ENCODE results near the gene ZNF534.
"Not testable (repeated sequence)": the region's sequence is repeated elsewhere in the genome, so short reads cannot be mapped to it uniquely, and the experiment has no call there.

Gene ZNF534

DNA sequence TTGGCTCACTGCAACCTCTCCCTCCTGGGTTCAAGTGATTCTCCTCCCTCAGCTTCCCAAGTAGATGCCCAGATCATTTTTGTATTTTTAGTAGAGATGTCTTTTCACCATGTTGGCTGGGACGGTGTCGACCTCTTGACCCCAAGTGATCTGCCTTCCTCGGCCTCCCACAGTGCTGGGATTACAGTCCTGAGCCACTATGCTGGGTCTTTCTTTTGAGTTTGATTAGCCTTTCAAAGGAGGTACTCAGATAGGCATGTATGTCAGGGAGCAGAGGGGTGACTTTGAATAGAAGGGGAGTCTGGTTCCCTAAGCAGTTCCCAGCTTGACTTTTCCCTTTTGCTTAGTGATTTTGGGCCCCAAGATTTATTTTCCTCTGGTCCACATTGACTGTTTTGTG is 71.5 kb downstream of the ZNF534 start:
- not testable (repeated sequence) for DNase-seq

DNA sequence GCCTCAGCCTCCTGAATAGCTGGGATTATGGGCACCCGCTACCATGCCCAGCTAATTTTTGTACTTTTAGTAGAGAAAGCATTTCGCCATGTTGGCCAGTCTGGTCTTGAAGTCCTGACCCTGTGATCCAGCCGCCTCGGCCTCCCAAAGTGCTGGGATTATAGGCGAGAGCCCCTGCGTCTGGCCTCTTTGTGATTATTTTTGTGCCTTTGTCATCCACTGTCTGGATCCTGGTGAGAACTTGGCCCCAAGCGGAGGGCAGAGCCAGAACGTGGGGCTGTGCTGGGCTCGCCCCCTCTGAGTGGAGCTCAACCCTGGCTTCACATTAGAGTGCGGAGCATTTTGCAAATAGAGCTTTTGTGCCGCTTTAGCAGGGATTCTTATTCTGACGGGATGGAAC is 72.0 kb downstream of the ZNF534 start:
- not testable (repeated sequence) for DNase-seq

Data from NCI-H524 (cell line).